Measurements from ENCODE around the gene TACR3.
"Not testable (repeated sequence)": the region's sequence is repeated elsewhere in the genome, so short reads cannot be mapped to it uniquely, and the experiment has no call there.

TACR3 gene

GRCh38 chr4:103719830-103720207, at the start of gene TACR3:
TSS of gene TACR3 (minus strand) at chr4:103719985. CDS start at chr4:103719675, 310 bp downstream.
- no peak for DNase-seq
- in situ Hi-C loops (cut with HindIII; ENCODE audit: low pct_ligation_motif_present, low pct_unique_long_range_greater_than_20kb, low sequenced_read_pairs), result no loop called here

GRCh38 chr4:103757631-103758030, 37.8 kb upstream of the TACR3 start:
- in situ Hi-C loops (cut with HindIII; ENCODE audit: low pct_ligation_motif_present, low pct_unique_long_range_greater_than_20kb, low sequenced_read_pairs), result no loop called here
- DNase-seq, result no peak

DNA sequence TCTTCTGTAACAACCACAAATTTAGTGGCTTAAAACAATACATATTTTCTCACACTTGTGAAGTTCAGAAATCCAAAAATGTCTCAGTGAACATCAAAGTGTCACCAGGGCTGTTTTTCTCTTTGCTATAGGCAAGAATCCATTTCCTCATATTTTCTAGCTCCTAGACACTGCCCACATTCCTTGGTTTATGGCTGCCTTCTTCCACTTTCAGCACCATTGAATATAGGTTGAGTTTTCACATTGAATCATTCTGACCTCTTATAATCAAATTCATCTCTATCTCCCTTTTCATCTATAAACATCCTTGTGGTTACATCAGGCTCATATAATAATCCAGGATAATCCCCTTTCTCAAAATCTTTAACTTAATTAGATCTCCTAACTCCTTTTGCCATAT, 37.0 kb upstream of the TACR3 start:
- no peak for DNase-seq
- in situ Hi-C loops (cut with HindIII; ENCODE audit: low pct_ligation_motif_present, low pct_unique_long_range_greater_than_20kb, low sequenced_read_pairs), result no loop called here

DNA sequence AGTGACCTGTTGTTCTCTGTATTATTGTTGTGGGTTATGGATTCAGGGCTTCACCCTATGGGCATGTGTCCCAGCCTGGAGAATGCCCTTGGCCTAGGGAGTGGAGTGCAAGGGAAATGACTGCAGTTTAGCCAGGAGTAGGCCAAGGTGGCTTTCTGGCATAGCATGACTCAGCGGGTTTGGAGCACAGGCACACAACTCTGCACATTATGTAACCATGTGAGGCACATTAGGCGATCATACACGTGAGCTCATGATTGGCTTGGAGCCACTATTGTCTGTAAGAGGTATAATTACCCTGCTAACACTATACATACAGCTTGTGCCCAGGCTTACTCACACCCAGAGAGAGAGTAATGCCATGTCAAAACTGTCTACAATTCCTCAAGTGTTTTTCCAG, 35.1 kb upstream of the TACR3 start:
- no peak for DNase-seq
- in situ Hi-C loops (cut with HindIII; ENCODE audit: low pct_ligation_motif_present, low pct_unique_long_range_greater_than_20kb, low sequenced_read_pairs), result no loop called here

- in situ Hi-C loops (cut with HindIII; ENCODE audit: low pct_ligation_motif_present, low pct_unique_long_range_greater_than_20kb, low sequenced_read_pairs), result no loop called here
- no peak for DNase-seq
These were observed 34.3 kb upstream of the TACR3 start for GRCh38 chr4:103753868-103754653.

GRCh38 chr4:103723150-103723549, 3.4 kb upstream of the TACR3 start:
- DNase-seq; in situ Hi-C loops (cut with HindIII; ENCODE audit: low pct_ligation_motif_present, low pct_unique_long_range_greater_than_20kb, low sequenced_read_pairs): not testable (repeated sequence)

DNA sequence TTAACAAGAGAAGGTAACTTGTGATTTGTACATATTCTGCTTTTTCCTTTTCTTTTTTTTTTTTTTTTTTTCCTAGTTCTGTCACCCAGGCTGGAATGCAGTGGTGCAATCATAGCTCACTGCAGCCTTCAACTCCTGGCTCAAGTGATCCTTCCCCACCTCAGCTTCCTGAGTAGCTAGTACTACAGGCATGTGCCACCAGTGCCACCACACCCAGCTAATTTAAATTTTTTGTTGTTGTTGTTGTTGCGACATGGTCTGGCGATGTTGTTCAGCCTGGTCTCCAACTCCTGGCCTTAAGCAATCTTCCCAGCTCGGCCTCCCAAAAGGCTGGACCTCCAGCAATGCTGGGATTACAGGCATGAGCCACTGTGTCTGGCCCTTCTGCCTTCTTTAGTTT, 1.5 kb upstream of the TACR3 start:
- in situ Hi-C loops (cut with HindIII; ENCODE audit: low pct_ligation_motif_present, low pct_unique_long_range_greater_than_20kb, low sequenced_read_pairs), result no loop called here

GRCh38 chr4:103720661-103721060, 876 bp upstream of the TACR3 start:
- DNase-seq, result no peak
- in situ Hi-C loops (cut with HindIII; ENCODE audit: low pct_ligation_motif_present, low pct_unique_long_range_greater_than_20kb, low sequenced_read_pairs), result no loop called here

More for the DNA sequence above, 1.5 kb upstream of the TACR3 start:
- DNase-seq, result no peak

DNA sequence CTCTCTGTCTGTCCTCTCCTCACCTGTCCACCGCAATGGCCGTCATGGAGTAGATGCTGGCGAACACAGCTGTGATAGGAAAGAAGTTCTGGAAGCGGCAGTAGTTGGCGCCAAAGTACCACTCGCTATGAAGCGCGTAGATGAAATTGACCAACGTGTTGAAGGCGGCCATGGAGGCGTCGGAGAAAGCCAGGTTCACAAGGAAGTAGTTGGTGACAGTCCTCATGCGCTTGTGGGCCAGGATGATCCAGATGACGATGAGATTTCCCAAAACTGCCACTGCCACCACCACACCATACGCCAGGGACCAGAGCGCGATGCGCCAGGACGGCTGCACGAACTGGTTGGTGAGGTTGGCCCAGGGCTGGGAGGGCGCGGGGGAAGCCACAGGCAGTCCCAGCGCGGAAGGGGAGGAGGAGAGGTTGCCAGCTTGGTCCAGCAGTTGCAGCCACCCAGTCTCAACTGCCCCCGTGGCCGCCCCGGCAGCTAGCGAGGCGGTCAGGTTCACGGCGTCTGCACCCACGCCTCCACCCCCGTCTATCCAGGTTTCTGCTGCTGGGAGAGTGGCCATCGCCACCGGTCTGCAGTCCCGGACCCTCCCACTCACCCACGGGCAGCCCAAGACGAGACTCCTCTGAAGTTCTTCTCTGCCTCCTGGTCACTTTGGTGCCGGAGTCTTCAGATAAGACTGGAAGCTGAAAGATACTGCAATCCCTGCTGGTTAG, 518 bp downstream of the TACR3 start:
- DNase-seq, result no peak
- in situ Hi-C loops (cut with HindIII; ENCODE audit: low pct_ligation_motif_present, low pct_unique_long_range_greater_than_20kb, low sequenced_read_pairs), result no loop called here

DNA sequence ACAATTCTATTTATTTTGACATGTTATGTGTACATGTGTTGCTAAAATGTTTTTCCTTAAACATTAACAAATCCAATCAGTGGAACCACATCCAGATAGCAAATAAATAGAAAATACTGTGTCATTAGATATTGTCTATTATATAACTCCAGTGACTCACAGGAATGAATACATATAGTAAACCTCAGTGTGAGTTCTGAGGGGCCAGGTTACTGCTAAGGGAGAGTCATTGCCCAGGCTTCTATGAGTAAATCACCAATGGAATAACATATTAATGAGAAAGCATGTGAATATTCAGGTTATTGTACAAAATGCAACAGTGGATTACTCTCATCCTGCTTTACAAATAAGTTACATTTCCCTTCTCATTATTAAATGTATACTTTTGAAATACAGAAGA, 27.2 kb downstream of the TACR3 start:
- in situ Hi-C loops (cut with HindIII; ENCODE audit: low pct_ligation_motif_present, low pct_unique_long_range_greater_than_20kb, low sequenced_read_pairs), result no loop called here
- DNase-seq, result no peak

DNA sequence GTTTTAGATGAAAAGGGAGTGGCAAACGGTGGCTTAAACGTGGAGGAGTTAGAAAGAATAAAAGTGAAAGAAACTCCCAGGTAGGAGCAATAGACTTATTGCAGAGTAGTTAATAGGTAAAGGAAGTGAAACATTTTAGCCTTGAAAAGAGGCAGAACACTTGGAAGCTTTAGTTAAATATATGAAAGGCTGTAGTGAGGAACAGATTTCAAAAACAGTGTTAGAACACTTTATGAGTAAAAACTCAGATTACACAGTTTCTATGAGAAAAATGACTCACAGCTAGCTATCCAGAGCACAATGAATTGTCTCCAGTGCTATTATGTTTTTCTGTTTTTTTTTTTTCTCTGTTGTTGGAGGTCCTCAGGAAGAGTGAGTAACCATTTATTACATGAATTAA, 45.8 kb downstream of the TACR3 start:
- in situ Hi-C loops (cut with HindIII; ENCODE audit: low pct_ligation_motif_present, low pct_unique_long_range_greater_than_20kb, low sequenced_read_pairs), result no loop called here

GRCh38 chr4:103666764-103667163, 53.0 kb downstream of the TACR3 start:
- DNase-seq; in situ Hi-C loops (cut with HindIII; ENCODE audit: low pct_ligation_motif_present, low pct_unique_long_range_greater_than_20kb, low sequenced_read_pairs): not testable (repeated sequence)

More for the DNA sequence above, 45.8 kb downstream of the TACR3 start:
- DNase-seq, result no peak

DNA sequence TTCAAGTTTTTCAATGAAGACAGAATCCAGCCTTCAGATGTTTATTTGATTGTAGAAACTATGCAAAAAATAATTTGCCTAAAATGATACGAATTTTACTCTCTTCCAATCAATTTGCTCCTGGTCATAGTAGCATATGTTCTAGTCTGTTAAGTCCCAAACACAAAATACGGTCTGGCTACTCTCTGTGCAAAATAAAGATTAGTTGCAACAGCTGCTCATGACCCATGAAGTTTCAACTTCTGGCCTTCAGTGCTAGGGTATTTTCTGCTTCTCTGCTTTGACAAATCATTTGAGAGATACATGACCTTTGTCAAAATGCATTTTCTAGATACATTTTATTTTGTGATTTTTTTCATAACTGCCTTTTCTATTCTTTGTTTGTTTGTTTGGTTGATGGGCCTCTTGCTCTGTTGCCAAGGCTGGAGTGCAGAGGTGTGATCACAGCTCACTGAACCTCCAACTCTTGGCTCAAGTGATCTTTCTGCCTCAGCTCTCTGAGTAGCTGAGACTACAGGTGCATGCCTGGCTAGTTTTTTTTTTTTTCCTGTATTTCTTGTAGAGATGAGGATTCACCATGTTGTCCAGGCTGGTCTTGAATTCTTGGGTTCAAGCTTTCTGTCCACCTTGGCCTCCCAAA, 55.2 kb downstream of the TACR3 start:
- in situ Hi-C loops (cut with HindIII; ENCODE audit: low pct_ligation_motif_present, low pct_unique_long_range_greater_than_20kb, low sequenced_read_pairs), result no loop called here
- DNase-seq, result no peak

DNA sequence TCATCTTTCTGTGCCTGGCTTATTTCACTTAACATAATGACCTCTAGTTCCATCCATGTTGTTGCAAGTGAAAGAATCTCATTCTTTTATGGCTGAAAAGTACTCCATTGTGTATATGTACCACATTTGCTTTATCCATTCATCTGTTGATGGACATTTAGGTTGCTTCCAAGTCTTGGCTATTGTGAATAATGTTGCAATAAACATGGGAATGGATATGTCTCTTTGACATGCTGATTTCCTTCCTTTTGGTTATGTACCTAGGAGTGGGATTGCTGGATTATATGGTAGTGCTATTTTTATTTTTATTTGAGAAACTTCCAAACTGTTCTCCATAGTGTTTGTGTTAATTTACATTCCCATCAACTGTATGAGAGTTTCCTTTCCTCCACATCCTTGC, 71.2 kb downstream of the TACR3 start:
- DNase-seq, result no peak
- in situ Hi-C loops (cut with HindIII; ENCODE audit: low pct_ligation_motif_present, low pct_unique_long_range_greater_than_20kb, low sequenced_read_pairs), result no loop called here

GRCh38 chr4:103645991-103646390, 73.8 kb downstream of the TACR3 start:
- in situ Hi-C loops (cut with HindIII; ENCODE audit: low pct_ligation_motif_present, low pct_unique_long_range_greater_than_20kb, low sequenced_read_pairs), result no loop called here
- no peak for DNase-seq

GRCh38 chr4:103634236-103634635, 85.5 kb downstream of the TACR3 start:
- in situ Hi-C loops (cut with HindIII; ENCODE audit: low pct_ligation_motif_present, low pct_unique_long_range_greater_than_20kb, low sequenced_read_pairs), result no loop called here
- no peak for DNase-seq

GRCh38 chr4:103626296-103626695, 93.5 kb downstream of the TACR3 start:
- DNase-seq, result no peak
- in situ Hi-C loops (cut with HindIII; ENCODE audit: low pct_ligation_motif_present, low pct_unique_long_range_greater_than_20kb, low sequenced_read_pairs), result no loop called here

DNA sequence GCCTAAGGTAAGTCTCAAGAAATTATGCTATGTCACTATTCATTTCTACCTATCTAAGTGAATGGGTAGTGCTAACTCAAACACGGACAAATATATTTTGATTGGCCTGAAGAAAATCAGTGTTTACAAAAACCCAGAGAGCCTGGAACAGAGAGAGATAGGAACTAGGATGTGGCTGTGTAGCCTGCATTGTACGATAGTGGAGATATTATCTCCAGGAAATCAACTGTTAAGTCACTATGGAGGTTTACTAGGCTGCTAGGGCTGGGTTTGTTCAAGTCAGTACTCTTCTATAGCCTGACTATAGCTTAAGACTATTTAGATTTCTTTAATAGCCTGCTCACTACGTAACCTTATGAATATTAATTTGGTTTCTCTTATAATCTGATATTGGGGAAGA, 127.9 kb downstream of the TACR3 start:
- DNase-seq, result no peak

DNA sequence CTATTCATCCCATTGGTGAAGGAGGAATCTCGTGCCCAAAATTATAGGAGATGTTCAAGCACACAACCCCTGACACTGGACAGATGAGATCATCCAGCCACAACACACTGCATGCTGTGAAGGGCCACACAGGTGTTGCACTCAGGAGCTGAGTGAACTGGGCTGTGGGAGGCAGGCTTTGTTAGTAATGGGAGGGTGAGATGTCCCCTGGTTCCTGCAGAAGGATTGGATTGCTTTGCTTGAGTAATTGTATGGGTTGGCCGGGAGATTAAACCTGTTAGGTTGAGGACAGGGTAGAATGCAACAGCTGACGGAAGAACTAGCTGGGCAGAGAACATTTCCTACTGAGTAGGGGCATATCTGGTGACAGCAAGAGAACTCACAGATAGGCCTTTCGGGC, 152.2 kb downstream of the TACR3 start:
- DNase-seq, result no peak
- in situ Hi-C loops (cut with HindIII; ENCODE audit: low pct_ligation_motif_present, low pct_unique_long_range_greater_than_20kb, low sequenced_read_pairs), result no loop called here

More for the DNA sequence above, 127.9 kb downstream of the TACR3 start:
- in situ Hi-C loops (cut with HindIII; ENCODE audit: low pct_ligation_motif_present, low pct_unique_long_range_greater_than_20kb, low sequenced_read_pairs), result no loop called here
